Measurements from ENCODE around the gene TBC1D12.

DNA sequence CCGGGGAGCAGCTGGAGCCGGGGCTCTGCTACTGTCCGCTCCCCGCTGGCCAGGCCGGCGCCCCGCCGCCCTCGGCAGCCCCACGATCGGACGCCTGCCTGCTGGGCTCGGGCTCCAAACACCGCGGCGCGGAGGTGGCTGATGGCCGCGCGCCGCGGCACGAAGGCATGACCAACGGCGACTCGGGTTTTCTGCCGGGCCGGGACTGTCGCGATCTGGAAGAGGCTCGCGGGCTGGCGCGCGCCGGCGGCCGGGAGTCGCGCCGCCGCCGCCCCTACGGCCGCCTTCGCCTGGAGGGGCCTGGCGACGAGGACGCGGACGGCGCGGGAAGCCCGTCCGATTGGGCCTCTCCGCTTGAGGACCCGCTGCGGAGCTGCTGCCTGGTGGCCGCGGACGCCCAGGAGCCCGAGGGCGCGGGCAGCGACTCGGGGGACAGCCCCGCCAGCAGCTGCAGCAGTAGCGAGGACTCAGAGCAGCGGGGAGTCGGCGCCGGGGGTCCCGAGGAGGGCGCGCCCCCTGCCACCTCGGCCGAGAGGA lies 570 bp downstream of the TBC1D12 start:
- TF ChIP-seq, protein P1, sequence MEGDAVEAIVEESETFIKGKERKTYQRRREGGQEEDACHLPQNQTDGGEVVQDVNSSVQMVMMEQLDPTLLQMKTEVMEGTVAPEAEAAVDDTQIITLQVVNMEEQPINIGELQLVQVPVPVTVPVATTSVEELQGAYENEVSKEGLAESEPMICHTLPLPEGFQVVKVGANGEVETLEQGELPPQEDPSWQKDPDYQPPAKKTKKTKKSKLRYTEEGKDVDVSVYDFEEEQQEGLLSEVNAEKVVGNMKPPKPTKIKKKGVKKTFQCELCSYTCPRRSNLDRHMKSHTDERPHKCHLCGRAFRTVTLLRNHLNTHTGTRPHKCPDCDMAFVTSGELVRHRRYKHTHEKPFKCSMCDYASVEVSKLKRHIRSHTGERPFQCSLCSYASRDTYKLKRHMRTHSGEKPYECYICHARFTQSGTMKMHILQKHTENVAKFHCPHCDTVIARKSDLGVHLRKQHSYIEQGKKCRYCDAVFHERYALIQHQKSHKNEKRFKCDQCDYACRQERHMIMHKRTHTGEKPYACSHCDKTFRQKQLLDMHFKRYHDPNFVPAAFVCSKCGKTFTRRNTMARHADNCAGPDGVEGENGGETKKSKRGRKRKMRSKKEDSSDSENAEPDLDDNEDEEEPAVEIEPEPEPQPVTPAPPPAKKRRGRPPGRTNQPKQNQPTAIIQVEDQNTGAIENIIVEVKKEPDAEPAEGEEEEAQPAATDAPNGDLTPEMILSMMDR (conservative IDR thresholded peaks at IDR 0.05), result no peak
- no peak for TF ChIP-seq EZH2 (IDR thresholded peaks at IDR 0.05; ENCODE audit: low read depth)

Measured in PC-9 (cell line).